HCT116 (cell line): ENCODE measurements around the gene SDK2. TPM values are rescaled to one million over a fixed set of nuclear protein-coding genes. Genes with fewer than 3 reads are reported as not detected.

Experiments used
- ATAC-seq: fragments of 200-7000 bp; cut with Tn5 transposase; 2 replicates; pipeline ENCODE4 v1.9.1; 2020; ENCODE audit warnings: mild to moderate bottlenecking, moderate library complexity
- BruUV-seq: library from RNA; stranded (reverse); fragments of 400-500 nt; replicated peaks from 2 replicates; lab custom pipeline; 2021; lab: Mats Ljungman, UMichigan
- CTCF ChIA-PET: fragments of 300-600 bp; sonication (Branson Sonifier 250); formaldehyde crosslinking; loops from one replicate; lab custom pipeline; 2021; ENCODE audit warnings: antibody characterized with exemption; lab: Charles Lee
- POLR2A ChIA-PET: fragments of 300-600, 350-600 bp; sonication (Branson Sonifier 250); formaldehyde crosslinking; loops from one replicate; lab custom pipeline; 2021; ENCODE audit warnings: antibody characterized with exemption; lab: Charles Lee
- RAD21 ChIA-PET, 2 experiments: fragments of 300-600 bp; sonication (Branson Sonifier 250); formaldehyde crosslinking; loops; one replicate each; lab custom pipeline; 2023; ENCODE audit warnings: low total read pairs in 2 of 2; ENCODE audit not compliant: uncharacterized antibody in 2 of 2, unreplicated experiment in 2 of 2, low non-redundant PET in 1 of 2; lab: Charles Lee
- DNase-seq: peaks from one replicate; pipeline ENCODE4 v3.0.0-alpha.2; 2010; ENCODE audit warnings: low read depth, low spot score
- H2AFZ ChIP-seq: fragments of 200-600 bp; shearing (Covaris generic), sonication (generic); 2 replicates; pipeline ENCODE4 v1.6.1; 2017; ENCODE audit warnings: low read depth, mixed run types, mixed read lengths, antibody characterized with exemption, low read length; ENCODE audit not compliant: poor library complexity, severe bottlenecking
- H3K27ac ChIP-seq: 2 replicates; pipeline ENCODE4 v1.5.1; 2012; ENCODE audit warnings: low read depth, low read length
- H3K27me3 ChIP-seq: fragments of 200-600 bp; sonication (generic); 2 replicates; pipeline ENCODE4 v1.6.1; 2016; ENCODE audit warnings: mixed run types, low read length, mixed read lengths; ENCODE audit not compliant: insufficient read depth
- H3K36me3 ChIP-seq, 2 experiments: fragments of 200-500 bp in 1 of 2; fragments of 200-600 bp in 1 of 2; sonication (Bioruptor generic) in 1 of 2; sonication (generic) in 1 of 2; 2 replicates each; pipeline versions ENCODE4 v1.5.1 to v1.6.1; 2014 to 2016; ENCODE audit warnings: low read length in 2 of 2, inconsistent platforms in 1 of 2, mixed read lengths in 1 of 2, mixed run types in 1 of 2; ENCODE audit not compliant: insufficient read depth in 2 of 2, control insufficient read depth in 1 of 2
- H3K4me1 ChIP-seq, 2 experiments: fragments of 200-600 bp in 1 of 2; sonication (generic) in 1 of 2; 2 replicates each; pipeline versions ENCODE4 v1.5.1 to v1.6.1; 2012 to 2017; ENCODE audit warnings: low read length in 2 of 2, inconsistent platforms in 1 of 2, mild to moderate bottlenecking in 1 of 2, mixed read lengths in 1 of 2, mixed run types in 1 of 2, moderate library complexity in 1 of 2; ENCODE audit not compliant: insufficient read depth in 2 of 2, control insufficient read depth in 1 of 2
- H3K4me2 ChIP-seq: fragments of 200-600 bp; sonication (generic); 2 replicates; pipeline ENCODE4 v1.6.1; 2017; ENCODE audit warnings: mixed run types, low read length, mixed read lengths
- H3K4me3 ChIP-seq, 2 experiments: fragments of 200-600 bp in 1 of 2; sonication (generic) in 1 of 2; replicated peaks in 1 of 2; 2 replicates each; pipeline ENCODE4 v1.5.1; 2011 to 2016; ENCODE audit warnings: low read length in 2 of 2, control low read depth in 1 of 2, low read depth in 1 of 2, mild to moderate bottlenecking in 1 of 2, mixed read lengths in 1 of 2, mixed run types in 1 of 2
- H3K79me2 ChIP-seq: fragments of 200-600 bp; sonication (generic); 2 replicates; pipeline ENCODE4 v1.6.1; 2017; ENCODE audit warnings: mild to moderate bottlenecking, mixed run types, low read length, moderate library complexity, mixed read lengths; ENCODE audit not compliant: insufficient read depth
- H3K9ac ChIP-seq: fragments of 200-600 bp; sonication (generic); 2 replicates; pipeline ENCODE4 v1.6.1; 2016; ENCODE audit warnings: low read length, mixed read lengths
- H3K9me2 ChIP-seq: fragments of 200-600 bp; sonication (generic), shearing (Covaris generic); 2 replicates; pipeline ENCODE4 v1.6.1; 2017; ENCODE audit warnings: mixed run types, mild to moderate bottlenecking, moderate library complexity; ENCODE audit not compliant: insufficient read depth
- H3K9me3 ChIP-seq, 2 experiments: fragments of 200-500 bp in 1 of 2; fragments of 200-600 bp in 1 of 2; sonication (Bioruptor generic) in 1 of 2; sonication (generic) in 1 of 2; 2 replicates each; pipeline ENCODE4 v1.6.1; 2014 to 2017; ENCODE audit warnings: low read length in 2 of 2, mixed read lengths in 2 of 2, inconsistent platforms in 1 of 2, low read depth in 1 of 2, mild to moderate bottlenecking in 1 of 2, mixed run types in 1 of 2, moderate library complexity in 1 of 2; ENCODE audit not compliant: control insufficient read depth in 1 of 2, insufficient read depth in 1 of 2
- H4K20me1 ChIP-seq: fragments of 200-600 bp; sonication (generic), shearing (Covaris generic); 2 replicates; pipeline ENCODE4 v1.6.1; 2017; ENCODE audit warnings: mixed run types, mild to moderate bottlenecking, moderate library complexity; ENCODE audit not compliant: insufficient read depth
- CBX3 ChIP-seq: IDR thresholded peaks from 2 replicates; pipeline ENCODE4 v1.6.1; 2012; ENCODE audit warnings: low read depth
- CEBPB ChIP-seq: IDR thresholded peaks from 2 replicates; pipeline ENCODE4 v1.6.1; 2012; ENCODE audit warnings: low read depth
- EGR1 ChIP-seq: IDR thresholded peaks from 2 replicates; pipeline ENCODE4 v1.6.1; 2012; ENCODE audit warnings: low read depth
- ELF1 ChIP-seq: IDR thresholded peaks from 2 replicates; pipeline ENCODE4 v1.6.1; 2012; ENCODE audit warnings: low read depth, borderline replicate concordance
- EZH2 ChIP-seq: fragments of 200-600 bp; sonication (generic); IDR thresholded peaks from 2 replicates; pipeline ENCODE4 v1.6.1; 2017; ENCODE audit warnings: antibody characterized with exemption, mixed run types
- JUND ChIP-seq: IDR thresholded peaks from 2 replicates; pipeline ENCODE4 v1.6.1; 2012
- POLR2AphosphoS5 ChIP-seq: IDR thresholded peaks from 2 replicates; pipeline ENCODE4 v1.6.1; 2011; ENCODE audit warnings: mild to moderate bottlenecking, low read depth, low read length, moderate library complexity
- RAD21 ChIP-seq: IDR thresholded peaks from 2 replicates; pipeline ENCODE4 v1.6.1; 2012; ENCODE audit warnings: low read depth, mild to moderate bottlenecking
- SIN3A ChIP-seq: IDR thresholded peaks from 2 replicates; pipeline ENCODE4 v1.6.1; 2012; ENCODE audit warnings: low read depth
- SP1 ChIP-seq: IDR thresholded peaks from 2 replicates; pipeline ENCODE4 v1.6.1; 2012; ENCODE audit warnings: low read depth
- SRF ChIP-seq: IDR thresholded peaks from 2 replicates; pipeline ENCODE4 v1.6.1; 2012; ENCODE audit warnings: low read depth
- TCF7L2 ChIP-seq: IDR thresholded peaks from 2 replicates; pipeline ENCODE4 v1.7.0; 2011; ENCODE audit warnings: borderline replicate concordance, inconsistent platforms; ENCODE audit not compliant: insufficient read depth, insufficient read length; ENCODE audit errors: extremely low read depth
- ZNF274 ChIP-seq: fragments of 200-500 bp; sonication (Bioruptor generic); IDR thresholded peaks from 2 replicates; pipeline ENCODE4 v1.6.1; 2014; ENCODE audit warnings: mild to moderate bottlenecking, low read depth, low read length, inconsistent platforms
- intact Hi-C: fragments of 100-400 bp; cut with micrococcal nuclease; formaldehyde crosslinking; loops from 2 replicates; pipeline ENCODE4 v1.10.0; 2022
- total RNA-seq: library from RNA; stranded (reverse); gene quantifications from one replicate; pipeline ENCODE4 v1.2.1, GENCODE V29; 2021; ENCODE audit not compliant: unreplicated experiment
- TF ChIP-seq, protein P1 (sequence below): IDR thresholded peaks from 2 replicates; pipeline ENCODE4 v1.6.1; 2012

The SDK2 gene
- total RNA-seq, 1 experiment from 2014 or later: 0.10 TPM

DNA sequence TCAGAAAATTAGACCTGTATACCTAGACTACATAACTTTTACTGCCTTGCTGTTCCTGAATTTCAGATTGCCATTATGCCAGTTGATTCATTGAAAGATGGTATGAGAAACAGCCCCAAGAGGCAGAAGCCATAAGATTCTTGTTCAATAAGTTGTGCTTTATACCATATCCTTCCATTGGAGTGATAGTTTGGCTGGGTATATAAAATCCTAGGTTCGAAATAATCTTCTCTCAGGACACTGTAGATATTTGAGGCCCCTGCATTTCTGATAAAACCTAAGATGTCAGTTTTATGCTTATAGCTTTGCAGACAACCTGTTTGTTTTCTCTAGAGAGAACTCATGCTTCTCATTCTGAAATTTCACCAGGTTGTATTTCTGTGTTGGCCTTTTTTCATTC is 9.6 kb upstream of the SDK2 start:
- CTCF ChIA-PET: no interaction called here
- no peaks in the 10 kb centered on the region for H3K9me2 ChIP-seq
- RAD21 ChIA-PET: no interaction called here
- H3K27me3 ChIP-seq: peaks cover 1% of the 10 kb centered on the region; the same call in 1 of the 2 replicates
- ATAC-seq (no peak), DNase-seq (no peak)
- H4K20me1 ChIP-seq: no peaks in the 10 kb centered on the region
- H3K9ac ChIP-seq: no peak overlapping the region
- no TSS peak for BruUV-seq
- peaks cover 12 to 15% of the 10 kb centered on the region in 2 experiments; a peak in 2 of 4 replicates for H3K9me3 ChIP-seq
- H3K4me2 ChIP-seq: no peak overlapping the region
- TF ChIP-seq ZNF274 (no peak), SIN3A (no peak), TCF7L2 (no peak), RAD21 (no peak), JUND (no peak), ELF1 (no peak), EGR1 (no peak), CEBPB (no peak), CBX3 (no peak), SRF (no peak), POLR2AphosphoS5 (no peak)
- TF ChIP-seq, protein P1, sequence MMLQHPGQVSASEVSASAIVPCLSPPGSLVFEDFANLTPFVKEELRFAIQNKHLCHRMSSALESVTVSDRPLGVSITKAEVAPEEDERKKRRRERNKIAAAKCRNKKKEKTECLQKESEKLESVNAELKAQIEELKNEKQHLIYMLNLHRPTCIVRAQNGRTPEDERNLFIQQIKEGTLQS: no peak
- peaks cover 0 to 4% of the 10 kb centered on the region in 2 experiments; a peak in 3 of 4 replicates for H3K4me1 ChIP-seq
- intact Hi-C loops: no loop called here
- POLR2A ChIA-PET: no interaction called here
- no peak overlapping the region for H2AFZ ChIP-seq
- H3K27ac ChIP-seq: no peak overlapping the region
- no peaks in the 10 kb centered on the region for H3K79me2 ChIP-seq
- H3K36me3 ChIP-seq: no peaks in the 10 kb centered on the region
- H3K4me3 ChIP-seq: no peak overlapping the region

DNA sequence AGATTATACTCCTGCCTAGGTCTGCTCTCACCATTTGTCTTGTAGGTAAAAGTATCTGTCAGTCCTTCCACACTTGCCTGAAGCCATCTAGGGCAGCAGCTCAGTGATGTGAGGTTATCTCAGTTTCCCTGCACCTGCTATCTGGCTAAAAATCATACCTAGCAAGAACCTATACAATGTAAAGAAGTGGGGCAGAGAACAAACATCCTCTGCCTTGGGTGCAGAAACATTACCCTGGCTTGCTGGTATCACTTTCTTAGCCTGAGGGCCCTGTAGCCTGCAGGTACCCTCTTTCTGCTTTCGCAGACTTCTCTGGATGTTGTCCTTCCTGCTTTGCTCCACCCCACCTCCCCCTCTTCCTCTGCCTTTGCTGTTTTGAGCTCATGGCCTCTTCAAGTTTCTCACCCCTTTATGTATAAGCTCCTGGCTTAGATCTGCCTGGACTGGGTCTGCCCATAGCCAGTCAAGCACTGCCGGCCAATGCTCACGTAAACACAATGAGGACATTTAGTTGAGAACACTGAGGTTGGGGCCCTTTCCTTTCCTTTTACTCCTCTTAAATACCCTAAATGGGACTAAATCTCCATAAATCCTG is 8.7 kb upstream of the SDK2 start:
- RAD21 ChIA-PET: no interaction called here
- ATAC-seq (no peak), DNase-seq (no peak)
- no peaks in the 10 kb centered on the region for H3K36me3 ChIP-seq
- no peak overlapping the region for H2AFZ ChIP-seq
- no peaks in the 10 kb centered on the region for H3K79me2 ChIP-seq
- H3K9me2 ChIP-seq: no peaks in the 10 kb centered on the region
- no TSS peak for BruUV-seq
- H3K27ac ChIP-seq: no peak overlapping the region
- H4K20me1 ChIP-seq: no peaks in the 10 kb centered on the region
- H3K9ac ChIP-seq: no peak overlapping the region
- TF ChIP-seq SP1: no peak
- no peak for TF ChIP-seq SIN3A
- no peak for TF ChIP-seq EGR1
- no peak for TF ChIP-seq EZH2
- POLR2A ChIA-PET: no interaction called here
- H3K9me3 ChIP-seq: peaks cover 12 to 15% of the 10 kb centered on the region in 2 experiments; a peak in 2 of 4 replicates
- no peak overlapping the region for H3K4me3 ChIP-seq
- peaks cover 9% of the 10 kb centered on the region for H3K27me3 ChIP-seq
- CTCF ChIA-PET: no interaction called here
- intact Hi-C loops: no loop called here
- no peak overlapping the region for H3K4me2 ChIP-seq
- peaks cover 0 to 4% of the 10 kb centered on the region in 2 experiments; a peak in 3 of 4 replicates for H3K4me1 ChIP-seq
